ENCODE results near the gene MRPS25. TPM values are rescaled to one million over a fixed set of nuclear protein-coding genes. Genes with fewer than 3 reads are reported as not detected.

MRPS25 gene
- total and polyA plus RNA-seq, 2 donors (not counting 3 experiments of a cell fraction or from before 2014, with no cell fraction given), result 32.5 to 68.7 TPM

DNA sequence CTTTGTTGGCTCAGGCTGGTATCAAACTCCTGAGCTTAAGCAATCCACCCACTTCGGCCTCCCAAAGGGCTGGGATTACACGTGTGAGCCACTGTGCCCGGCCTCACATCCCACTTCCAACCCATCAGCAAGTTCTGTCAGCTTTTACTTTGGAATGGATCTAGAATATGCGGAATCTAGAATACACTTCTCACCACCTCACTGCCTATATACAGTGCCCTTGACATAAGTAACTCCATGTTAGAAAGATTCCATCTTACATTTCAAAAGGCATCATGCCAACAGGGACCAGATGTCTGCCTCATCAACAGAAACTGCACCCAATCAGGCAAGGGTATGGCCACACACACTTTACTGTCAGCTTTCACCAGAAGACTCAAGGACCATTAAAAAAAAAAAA, 43.8 kb upstream of the MRPS25 start:
- no peak overlapping the region for H2AFZ ChIP-seq (ENCODE audit: low read depth, low read length)
- intact Hi-C loops (cut with micrococcal nuclease) (loop anchor here (1.0 to 5.0 kb wide), 4 partner anchors 98 to 448 kb away; partner anchors contain the start of gene CAPN7), dilution Hi-C loops (cut with MboI; ENCODE audit: extremely low pct_ligation_motif_present, low sequenced_read_pairs) (no loop called here)
- TF ChIP-seq, protein P1, sequence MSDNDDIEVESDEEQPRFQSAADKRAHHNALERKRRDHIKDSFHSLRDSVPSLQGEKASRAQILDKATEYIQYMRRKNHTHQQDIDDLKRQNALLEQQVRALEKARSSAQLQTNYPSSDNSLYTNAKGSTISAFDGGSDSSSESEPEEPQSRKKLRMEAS (IDR thresholded peaks at IDR 0.05; ENCODE audit: insufficient read depth, insufficient read length), result no peak
- no peak for TF ChIP-seq POLR2A (IDR thresholded peaks at IDR 0.05; ENCODE audit: low read depth, low read length)
- TF ChIP-seq, protein P2, sequence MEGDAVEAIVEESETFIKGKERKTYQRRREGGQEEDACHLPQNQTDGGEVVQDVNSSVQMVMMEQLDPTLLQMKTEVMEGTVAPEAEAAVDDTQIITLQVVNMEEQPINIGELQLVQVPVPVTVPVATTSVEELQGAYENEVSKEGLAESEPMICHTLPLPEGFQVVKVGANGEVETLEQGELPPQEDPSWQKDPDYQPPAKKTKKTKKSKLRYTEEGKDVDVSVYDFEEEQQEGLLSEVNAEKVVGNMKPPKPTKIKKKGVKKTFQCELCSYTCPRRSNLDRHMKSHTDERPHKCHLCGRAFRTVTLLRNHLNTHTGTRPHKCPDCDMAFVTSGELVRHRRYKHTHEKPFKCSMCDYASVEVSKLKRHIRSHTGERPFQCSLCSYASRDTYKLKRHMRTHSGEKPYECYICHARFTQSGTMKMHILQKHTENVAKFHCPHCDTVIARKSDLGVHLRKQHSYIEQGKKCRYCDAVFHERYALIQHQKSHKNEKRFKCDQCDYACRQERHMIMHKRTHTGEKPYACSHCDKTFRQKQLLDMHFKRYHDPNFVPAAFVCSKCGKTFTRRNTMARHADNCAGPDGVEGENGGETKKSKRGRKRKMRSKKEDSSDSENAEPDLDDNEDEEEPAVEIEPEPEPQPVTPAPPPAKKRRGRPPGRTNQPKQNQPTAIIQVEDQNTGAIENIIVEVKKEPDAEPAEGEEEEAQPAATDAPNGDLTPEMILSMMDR (IDR thresholded peaks at IDR 0.05; ENCODE audit: extremely low read depth in 1 of 2, insufficient read depth in 1 of 2, low read depth in 1 of 2, low read length in 2 of 2), result no peak
- no peak for TF ChIP-seq MYC (IDR thresholded peaks at IDR 0.05; ENCODE audit: low read depth, low read length)
- no peak for TF ChIP-seq GATA2 (IDR thresholded peaks at IDR 0.05; ENCODE audit: insufficient read depth, insufficient read length, low read depth, low read length)
- no peak for TF ChIP-seq FOS (IDR thresholded peaks at IDR 0.05; ENCODE audit: borderline replicate concordance, insufficient read depth, low read length)
- TF ChIP-seq EZH2 (IDR thresholded peaks at IDR 0.05; ENCODE audit: borderline replicate concordance, low read depth, low read length, severe bottlenecking), result no peak
- TF ChIP-seq POLR2AphosphoS5 (IDR thresholded peaks at IDR 0.05; ENCODE audit: insufficient read depth, low read depth, low read length), result no peak
- TF ChIP-seq JUN (IDR thresholded peaks at IDR 0.05; ENCODE audit: borderline replicate concordance, insufficient read depth, insufficient read length, low read depth), result no peak
- no peak overlapping the region for H3K4me3 ChIP-seq (replicated peaks in 1 of 3; ENCODE audit: insufficient read depth in 1 of 3, low read depth in 1 of 3, low read length in 3 of 3)
- no peak for DNase-seq (ENCODE audit: low read depth, low spot score)
- no peak overlapping the region for H3K4me2 ChIP-seq (ENCODE audit: insufficient read depth, low read length)
- ChIA-PET POLR2A (no interaction called here), CTCF (interaction anchor here (0.6 to 2.7 kb wide), 21 partner anchors 9 to 449 kb away, joined by 3 to 24 read pairs (median 5); partner anchors contain the start of genes CAPN7 and RBSN)
- no peak overlapping the region for H3K9ac ChIP-seq (replicated peaks; ENCODE audit: extremely low read depth, insufficient read depth, low read length)
- no peaks in the 10 kb centered on the region for H4K20me1 ChIP-seq (replicated peaks; ENCODE audit: control insufficient read depth, extremely low read depth, insufficient read depth, low read length)
- no peak for FAIRE-seq
- H3K4me1 ChIP-seq (ENCODE audit: control insufficient read depth, extremely low read depth, insufficient read depth, low read length), result no peaks in the 10 kb centered on the region
- no peaks in the 10 kb centered on the region for H3K36me3 ChIP-seq (ENCODE audit: control insufficient read depth in 2 of 2, extremely low read depth in 1 of 2, insufficient read depth in 2 of 2, low read length in 2 of 2)
- peaks cover 2 to 10% of the 10 kb centered on the region in 2 experiments for H3K27me3 ChIP-seq (ENCODE audit: control insufficient read depth in 2 of 2, insufficient read depth in 2 of 2, low read length in 2 of 2)
- no peaks in the 10 kb centered on the region for H3K9me1 ChIP-seq (replicated peaks; ENCODE audit: control insufficient read depth, extremely low read depth, insufficient read depth, low read length)
- H3K27ac ChIP-seq (ENCODE audit: insufficient read depth, low read depth, low read length), result no peak overlapping the region
- no peaks in the 10 kb centered on the region for H3K79me2 ChIP-seq (ENCODE audit: control insufficient read depth, insufficient read depth, low read length)
- BruUV-seq (replicated peaks), result no TSS peak
- H3K9me3 ChIP-seq (replicated peaks; ENCODE audit: control insufficient read depth, insufficient read depth, low read length), result no peaks in the 10 kb centered on the region

Measured in endothelial cell of umbilical vein (primary cell).